Skeletal muscle satellite cell (primary cell): ENCODE measurements around the gene LRFN2.

ENCODE experiments used
- H3K27me3 ChIP-seq: 2 replicates; pipeline ENCODE4 v1.7.0; 2013; ENCODE audit warnings: low read length; ENCODE audit not compliant: control insufficient read depth, insufficient read depth
- H3K36me3 ChIP-seq: 2 replicates; pipeline ENCODE4 v1.7.0; 2013; ENCODE audit warnings: mild to moderate bottlenecking, control low read depth, low read length; ENCODE audit not compliant: insufficient read depth
- H3K4me1 ChIP-seq: 2 replicates; pipeline ENCODE4 v1.7.0; 2013; ENCODE audit warnings: low read length; ENCODE audit not compliant: control insufficient read depth, insufficient read depth
- H3K4me2 ChIP-seq: 2 replicates; pipeline ENCODE4 v1.7.0; 2013; ENCODE audit warnings: mild to moderate bottlenecking, low read length
- H3K4me3 ChIP-seq: 2 replicates; pipeline ENCODE4 v1.7.0; 2013; ENCODE audit warnings: low read length
- H3K9ac ChIP-seq: 2 replicates; pipeline ENCODE4 v1.7.0; 2013; ENCODE audit warnings: mild to moderate bottlenecking, low read depth, low read length, moderate library complexity
- H3K9me3 ChIP-seq: replicated peaks from 2 replicates; pipeline ENCODE4 v1.7.0; 2013; ENCODE audit warnings: mild to moderate bottlenecking, control low read depth, low read length

Gene LRFN2

GRCh38 chr6:40425192-40425919, 161.8 kb downstream of the LRFN2 start:
- H3K27me3 ChIP-seq: no peaks in the 10 kb centered on the region
- no peak overlapping the region for H3K9ac ChIP-seq
- no peaks in the 10 kb centered on the region for H3K4me1 ChIP-seq
- H3K4me3 ChIP-seq: no peak overlapping the region
- no peak overlapping the region for H3K4me2 ChIP-seq
- no peaks in the 10 kb centered on the region for H3K36me3 ChIP-seq
- no peaks in the 10 kb centered on the region for H3K9me3 ChIP-seq

- Histone ChIP-seq H3K4me3 (no peak overlapping the region), H3K9ac (no peak overlapping the region), H3K4me1 (no peaks in the 10 kb centered on the region), H3K9me3 (no peaks in the 10 kb centered on the region), H3K4me2 (no peak overlapping the region), H3K36me3 (no peaks in the 10 kb centered on the region), H3K27me3 (no peaks in the 10 kb centered on the region)
Observed at GRCh38 chr6:40422046-40422445, 165.1 kb downstream of the LRFN2 start.

GRCh38 chr6:40419946-40420728, 167.0 kb downstream of the LRFN2 start:
- no peaks in the 10 kb centered on the region for H3K36me3 ChIP-seq
- no peaks in the 10 kb centered on the region for H3K9me3 ChIP-seq
- H3K4me1 ChIP-seq: no peaks in the 10 kb centered on the region
- no peaks in the 10 kb centered on the region for H3K27me3 ChIP-seq
- no peak overlapping the region for H3K9ac ChIP-seq
- no peak overlapping the region for H3K4me2 ChIP-seq
- no peak overlapping the region for H3K4me3 ChIP-seq

DNA sequence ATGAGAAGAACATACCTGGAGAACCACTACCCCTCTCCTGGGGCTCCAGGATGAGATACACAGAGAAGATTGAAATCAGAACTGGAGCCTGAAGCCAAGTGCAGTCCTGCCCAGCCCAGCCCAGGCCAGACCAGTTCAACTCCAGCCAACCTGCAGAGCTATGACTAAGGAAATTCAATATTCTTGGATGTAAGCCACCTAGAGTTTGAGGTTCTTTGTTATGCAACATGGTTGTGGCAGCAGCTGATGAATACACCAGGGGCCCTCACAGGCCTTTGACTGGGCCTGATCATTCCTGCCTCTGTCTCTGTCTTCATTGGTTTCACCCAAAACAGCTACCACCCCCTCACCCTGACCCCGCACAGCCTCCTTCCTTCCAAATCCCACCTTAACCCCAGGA, 167.8 kb downstream of the LRFN2 start:
- no peaks in the 10 kb centered on the region for H3K4me1 ChIP-seq
- no peak overlapping the region for H3K9ac ChIP-seq
- H3K4me2 ChIP-seq: no peak overlapping the region
- H3K27me3 ChIP-seq: no peaks in the 10 kb centered on the region
- H3K9me3 ChIP-seq: no peaks in the 10 kb centered on the region
- H3K4me3 ChIP-seq: no peak overlapping the region
- no peaks in the 10 kb centered on the region for H3K36me3 ChIP-seq

- no peaks in the 10 kb centered on the region for H3K4me1 ChIP-seq
Observed at GRCh38 chr6:40417031-40417430, 170.1 kb downstream of the LRFN2 start.

DNA sequence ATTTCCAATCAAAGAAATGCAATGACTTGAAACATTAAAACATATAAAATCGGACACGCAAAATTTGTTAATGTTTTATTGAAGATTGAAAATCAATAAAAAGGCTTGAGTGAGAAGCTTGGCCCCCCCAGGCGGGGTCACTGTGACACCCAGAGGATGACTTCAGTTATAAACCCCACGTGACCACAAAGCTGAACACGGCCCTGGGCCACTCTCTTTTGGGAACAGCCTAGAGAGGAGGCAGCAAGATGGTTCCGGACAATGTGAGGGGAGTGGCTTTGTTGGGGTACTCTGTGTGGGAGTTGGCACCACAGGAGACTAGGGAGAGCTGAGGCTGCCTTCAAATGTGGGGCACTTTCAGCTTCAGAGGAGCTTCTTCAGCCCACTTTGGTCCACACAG, 172.5 kb downstream of the LRFN2 start:
- Histone ChIP-seq H3K4me3 (no peak overlapping the region), H3K9ac (no peak overlapping the region), H3K4me1 (no peaks in the 10 kb centered on the region), H3K4me2 (no peak overlapping the region), H3K27me3 (no peaks in the 10 kb centered on the region), H3K9me3 (no peaks in the 10 kb centered on the region), H3K36me3 (no peaks in the 10 kb centered on the region)

More at GRCh38 chr6:40417031-40417430, 170.1 kb downstream of the LRFN2 start:
- no peak overlapping the region for H3K4me2 ChIP-seq
- no peaks in the 10 kb centered on the region for H3K9me3 ChIP-seq
- no peak overlapping the region for H3K4me3 ChIP-seq
- no peaks in the 10 kb centered on the region for H3K36me3 ChIP-seq
- H3K9ac ChIP-seq: no peak overlapping the region
- no peaks in the 10 kb centered on the region for H3K27me3 ChIP-seq

GRCh38 chr6:40413239-40413638, 173.9 kb downstream of the LRFN2 start:
- H3K9me3 ChIP-seq: no peaks in the 10 kb centered on the region
- no peaks in the 10 kb centered on the region for H3K4me1 ChIP-seq
- no peak overlapping the region for H3K9ac ChIP-seq
- no peak overlapping the region for H3K4me2 ChIP-seq
- H3K36me3 ChIP-seq: no peaks in the 10 kb centered on the region
- no peak overlapping the region for H3K4me3 ChIP-seq
- H3K27me3 ChIP-seq: no peaks in the 10 kb centered on the region

- Histone ChIP-seq H3K4me3 (no peak overlapping the region), H3K4me2 (no peak overlapping the region), H3K9ac (no peak overlapping the region), H3K4me1 (no peaks in the 10 kb centered on the region), H3K9me3 (no peaks in the 10 kb centered on the region), H3K27me3 (no peaks in the 10 kb centered on the region), H3K36me3 (no peaks in the 10 kb centered on the region)
Observed at GRCh38 chr6:40411881-40412280, 175.3 kb downstream of the LRFN2 start.

DNA sequence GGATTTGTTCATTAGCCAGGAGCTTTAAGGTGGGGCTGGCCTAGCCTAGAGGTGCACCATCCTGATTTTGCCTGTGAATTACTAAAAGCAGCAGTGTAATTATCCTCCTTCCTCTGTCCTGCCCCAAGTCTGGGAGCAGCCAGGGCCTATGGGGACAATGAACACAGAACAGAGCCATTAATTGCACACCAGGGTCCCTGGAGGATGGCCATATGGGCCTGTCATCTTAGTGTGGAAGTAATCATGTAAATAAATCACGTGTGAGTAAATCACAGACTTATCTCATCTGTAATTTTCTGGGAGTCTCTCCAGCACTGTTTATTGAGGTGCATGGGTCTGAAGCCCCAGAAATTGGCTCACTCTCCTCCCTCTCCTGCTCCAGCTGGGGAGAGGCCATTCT, 176.3 kb downstream of the LRFN2 start:
- H3K9me3 ChIP-seq: no peaks in the 10 kb centered on the region
- no peak overlapping the region for H3K9ac ChIP-seq
- no peak overlapping the region for H3K4me3 ChIP-seq
- H3K4me2 ChIP-seq: no peak overlapping the region
- H3K36me3 ChIP-seq: no peaks in the 10 kb centered on the region
- H3K27me3 ChIP-seq: no peaks in the 10 kb centered on the region
- no peaks in the 10 kb centered on the region for H3K4me1 ChIP-seq

DNA sequence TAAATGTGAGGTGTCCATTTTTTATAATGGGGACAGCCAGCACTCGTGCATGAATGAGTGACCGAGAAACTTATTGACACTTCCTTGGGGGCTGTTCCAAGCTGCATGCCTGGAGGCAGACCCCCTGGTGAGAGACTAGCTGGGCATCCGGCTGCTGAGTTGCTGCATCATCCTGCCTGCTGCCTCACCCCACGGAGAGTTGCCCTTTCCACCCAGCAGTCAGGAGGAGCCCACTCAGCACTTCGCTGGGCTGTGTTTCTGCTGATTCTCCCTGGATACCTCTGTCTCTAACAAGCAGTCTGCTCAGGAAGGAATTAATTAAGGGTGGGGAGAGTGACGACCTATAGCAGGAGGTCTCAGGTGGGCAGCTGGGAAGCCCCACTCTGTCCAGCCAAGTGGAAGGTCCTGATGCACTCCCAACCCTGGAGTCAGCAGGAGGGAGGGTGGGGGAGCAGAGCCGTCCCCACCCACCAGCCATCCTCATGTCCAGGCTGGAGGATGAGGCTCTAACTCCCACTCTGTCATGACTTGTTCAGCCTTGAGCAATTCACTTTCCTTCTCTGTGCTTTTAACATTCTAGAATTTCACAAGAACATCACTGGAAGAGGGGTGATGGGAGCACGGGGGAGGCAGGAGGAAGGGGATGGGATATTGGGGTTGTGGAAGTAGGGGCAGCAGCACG, 177.3 kb downstream of the LRFN2 start:
- H3K4me1 ChIP-seq: no peaks in the 10 kb centered on the region
- no peak overlapping the region for H3K4me2 ChIP-seq
- H3K9ac ChIP-seq: no peak overlapping the region
- no peaks in the 10 kb centered on the region for H3K36me3 ChIP-seq
- H3K27me3 ChIP-seq: no peaks in the 10 kb centered on the region
- no peak overlapping the region for H3K4me3 ChIP-seq
- H3K9me3 ChIP-seq: no peaks in the 10 kb centered on the region

GRCh38 chr6:40408786-40409542, 178.2 kb downstream of the LRFN2 start:
- H3K4me3 ChIP-seq: no peak overlapping the region
- no peaks in the 10 kb centered on the region for H3K36me3 ChIP-seq
- no peaks in the 10 kb centered on the region for H3K4me1 ChIP-seq
- no peaks in the 10 kb centered on the region for H3K27me3 ChIP-seq
- H3K9me3 ChIP-seq: no peaks in the 10 kb centered on the region
- H3K4me2 ChIP-seq: no peak overlapping the region
- H3K9ac ChIP-seq: no peak overlapping the region
